ENCODE measurements around the gene MAGED2.
"Not testable (repeated sequence)": the region's sequence is repeated elsewhere in the genome, so short reads cannot be mapped to it uniquely, and the experiment has no call there.

MAGED2 gene, protein sequence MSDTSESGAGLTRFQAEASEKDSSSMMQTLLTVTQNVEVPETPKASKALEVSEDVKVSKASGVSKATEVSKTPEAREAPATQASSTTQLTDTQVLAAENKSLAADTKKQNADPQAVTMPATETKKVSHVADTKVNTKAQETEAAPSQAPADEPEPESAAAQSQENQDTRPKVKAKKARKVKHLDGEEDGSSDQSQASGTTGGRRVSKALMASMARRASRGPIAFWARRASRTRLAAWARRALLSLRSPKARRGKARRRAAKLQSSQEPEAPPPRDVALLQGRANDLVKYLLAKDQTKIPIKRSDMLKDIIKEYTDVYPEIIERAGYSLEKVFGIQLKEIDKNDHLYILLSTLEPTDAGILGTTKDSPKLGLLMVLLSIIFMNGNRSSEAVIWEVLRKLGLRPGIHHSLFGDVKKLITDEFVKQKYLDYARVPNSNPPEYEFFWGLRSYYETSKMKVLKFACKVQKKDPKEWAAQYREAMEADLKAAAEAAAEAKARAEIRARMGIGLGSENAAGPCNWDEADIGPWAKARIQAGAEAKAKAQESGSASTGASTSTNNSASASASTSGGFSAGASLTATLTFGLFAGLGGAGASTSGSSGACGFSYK

GRCh38 chrX:54807524-54808108, at the start of gene MAGED2:
Gene MAGED2 (plus strand): TSS chrX:54807745. CDS start chrX:54809332, 1,587 bp downstream.
- TF ChIP-seq CTCF (IDR thresholded peaks at IDR 0.05; ENCODE audit: low read depth, low read length): no peak
- no peak for DNase-seq (ENCODE audit: extremely low read depth, low read depth)

GRCh38 chrX:54758114-54759055, 49.2 kb upstream of the MAGED2 start:
- DNase-seq (ENCODE audit: extremely low read depth, low read depth): no peak
- no peak for TF ChIP-seq CTCF (IDR thresholded peaks at IDR 0.05; ENCODE audit: low read depth, low read length)

GRCh38 chrX:54774391-54775094, 33.0 kb upstream of the MAGED2 start:
- DNase-seq (ENCODE audit: extremely low read depth, low read depth): not testable (repeated sequence)

DNA sequence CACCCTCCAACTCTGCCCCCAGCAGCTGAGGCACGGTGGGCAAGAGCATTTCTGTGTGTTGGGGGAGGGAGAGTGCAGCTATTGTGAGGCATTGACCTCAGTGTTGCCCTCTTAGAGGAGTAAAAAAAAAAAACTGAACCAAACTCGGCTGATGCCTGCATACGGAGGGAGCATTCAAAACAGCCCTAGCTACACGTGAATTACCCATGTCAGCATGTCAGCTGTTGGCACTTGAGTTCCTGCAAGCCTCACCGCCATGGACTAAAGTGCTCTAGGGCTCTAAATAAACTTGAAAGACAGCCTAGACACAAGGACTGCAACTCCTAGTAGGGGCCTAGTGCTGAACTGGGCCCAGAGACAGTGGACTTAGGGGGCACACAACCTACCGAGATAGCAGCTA, 31.5 kb upstream of the MAGED2 start:
- no peak for TF ChIP-seq CTCF (IDR thresholded peaks at IDR 0.05; ENCODE audit: low read depth, low read length)

GRCh38 chrX:54776987-54777672, 30.4 kb upstream of the MAGED2 start:
- no peak for DNase-seq (ENCODE audit: extremely low read depth, low read depth)
- no peak for TF ChIP-seq CTCF (IDR thresholded peaks at IDR 0.05; ENCODE audit: low read depth, low read length)

More for the DNA sequence above, 31.5 kb upstream of the MAGED2 start:
- DNase-seq (ENCODE audit: extremely low read depth, low read depth): no peak

DNA sequence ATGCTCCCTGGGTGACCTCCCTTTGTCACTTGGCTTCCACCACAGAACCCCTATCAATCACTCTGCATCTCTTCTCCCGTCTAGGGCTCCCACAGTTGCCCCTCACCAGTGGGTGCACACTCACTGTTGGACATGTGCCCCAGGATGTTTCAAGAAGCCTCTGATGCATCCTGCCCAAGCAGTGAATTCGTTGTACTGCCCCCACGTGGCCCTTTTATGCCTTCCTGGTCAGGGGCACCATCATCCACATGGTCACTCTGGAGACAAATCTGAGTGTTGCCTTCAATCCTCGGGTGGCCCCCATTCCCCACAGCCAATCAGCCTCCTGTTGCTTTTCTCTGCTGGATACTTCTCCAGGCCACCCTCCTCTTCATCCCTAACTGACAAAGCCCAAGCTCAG, 21.6 kb upstream of the MAGED2 start:
- TF ChIP-seq CTCF (IDR thresholded peaks at IDR 0.05; ENCODE audit: low read depth, low read length): peak; percentile 12
- no peak for DNase-seq (ENCODE audit: extremely low read depth, low read depth)

All from AG09319 (cell line).